Measurements from ENCODE around the gene MMP23B. TPM values are rescaled to one million over a fixed set of nuclear protein-coding genes. Genes with fewer than 3 reads are reported as not detected.
A peak's percentile ranks its signal among the peaks of the same experiment; 100 is the strongest.

Gene MMP23B
- total RNA-seq, 1 donor from 2014 or later = 0.35 TPM

GRCh38 chr1:1603671-1604373 lies 28.2 kb upstream of the MMP23B start:
- intact Hi-C loops (cut with micrococcal nuclease) = no loop called here

GRCh38 chr1:1604374-1605033 lies 27.5 kb upstream of the MMP23B start:
- ChIA-PET CTCF (no interaction called here), POLR2A (interaction anchor here (0.5 to 2.3 kb wide), 2 partner anchors 8 to 11 kb away, joined by 3 to 19 read pairs; partner anchors contain the start of gene MIB2)
- no peaks in the 10 kb centered on the region for H3K9me3 Mint-ChIP-seq
- H3K4me3 Mint-ChIP-seq = no peak overlapping the region
- no peak overlapping the region for H3K27ac Mint-ChIP-seq
- DNase-seq (no peak), ATAC-seq (ENCODE audit: low read depth) (no peak)
- TF ChIP-seq CTCF (IDR thresholded peaks at IDR 0.05) = no peak
- peaks cover 30% of the 10 kb centered on the region for H3K4me1 Mint-ChIP-seq
- no peaks in the 10 kb centered on the region for H3K27me3 Mint-ChIP-seq
- intact Hi-C loops (cut with micrococcal nuclease) = no loop called here
- no peaks in the 10 kb centered on the region for H3K36me3 Mint-ChIP-seq (ENCODE audit: low read depth)

More at GRCh38 chr1:1603671-1604373, 28.2 kb upstream of the MMP23B start:
- Mint-ChIP-seq H3K27me3 (peaks cover 3% of the 10 kb centered on the region), H3K4me1 (peaks cover 32% of the 10 kb centered on the region), H3K36me3 (ENCODE audit: low read depth) (no peaks in the 10 kb centered on the region), H3K27ac (no peak overlapping the region), H3K4me3 (no peak overlapping the region), H3K9me3 (no peaks in the 10 kb centered on the region)
- CTCF ChIA-PET = no interaction called here
- POLR2A ChIA-PET = interaction anchor here (0.8 to 2.3 kb wide), 2 partner anchors 12 to 30 kb away, joined by 3 to 19 read pairs; partner anchors contain the start of gene MIB2
- TF ChIP-seq CTCF (IDR thresholded peaks at IDR 0.05) = no peak
- ATAC-seq (ENCODE audit: low read depth) (no peak), DNase-seq (no peak)

- ChIA-PET POLR2A (interaction anchor here (0.5 kb wide), 1 partner anchor 7 kb away, joined by 3 read pairs; no protein-coding TSS in a partner anchor), CTCF (no interaction called here)
- TF ChIP-seq CTCF (IDR thresholded peaks at IDR 0.05) = no peak
- Mint-ChIP-seq H3K27me3 (no peaks in the 10 kb centered on the region), H3K4me1 (peaks cover 30% of the 10 kb centered on the region), H3K4me3 (no peak overlapping the region), H3K9me3 (no peaks in the 10 kb centered on the region), H3K36me3 (ENCODE audit: low read depth) (no peaks in the 10 kb centered on the region), H3K27ac (peak overlapping the region; percentile 24)
- DNase-seq (no peak), ATAC-seq (ENCODE audit: low read depth) (no peak)
- intact Hi-C loops (cut with micrococcal nuclease) = no loop called here
These were observed 26.9 kb upstream of the MMP23B start for GRCh38 chr1:1605034-1605591.

- CTCF ChIA-PET = no interaction called here
- H3K4me1 Mint-ChIP-seq = peaks cover 30% of the 10 kb centered on the region
- POLR2A ChIA-PET = no interaction called here
- DNase-seq (no peak), ATAC-seq (ENCODE audit: low read depth) (no peak)
- TF ChIP-seq CTCF (IDR thresholded peaks at IDR 0.05) = no peak
- no peaks in the 10 kb centered on the region for H3K9me3 Mint-ChIP-seq
- intact Hi-C loops (cut with micrococcal nuclease) = no loop called here
- H3K36me3 Mint-ChIP-seq (ENCODE audit: low read depth) = no peaks in the 10 kb centered on the region
- H3K27me3 Mint-ChIP-seq = no peaks in the 10 kb centered on the region
- no peak overlapping the region for H3K27ac Mint-ChIP-seq
- H3K4me3 Mint-ChIP-seq = no peak overlapping the region
These were observed 26.2 kb upstream of the MMP23B start for GRCh38 chr1:1605724-1606123.

- intact Hi-C loops (cut with micrococcal nuclease) = no loop called here
- DNase-seq = no peak
- ATAC-seq (ENCODE audit: low read depth) = no peak
- no peak for TF ChIP-seq CTCF (IDR thresholded peaks at IDR 0.05)
- ChIA-PET CTCF (no interaction called here), POLR2A (interaction anchor here (0.5 to 1.4 kb wide), 6 partner anchors 8 to 217 kb away, joined by 3 to 7 read pairs (median 3); partner anchors contain the start of gene MIB2)
- Mint-ChIP-seq H3K27ac (no peak overlapping the region), H3K9me3 (no peaks in the 10 kb centered on the region), H3K27me3 (no peaks in the 10 kb centered on the region), H3K4me3 (no peak overlapping the region), H3K36me3 (ENCODE audit: low read depth) (no peaks in the 10 kb centered on the region), H3K4me1 (peaks cover 30% of the 10 kb centered on the region)
These were observed 25.7 kb upstream of the MMP23B start for GRCh38 chr1:1606232-1606631.
